ENCODE measurements around the gene EML1. TPM values are rescaled to one million over a fixed set of nuclear protein-coding genes. Genes with fewer than 3 reads are reported as not detected.
"Not testable (repeated sequence)": the region's sequence is repeated elsewhere in the genome, so short reads cannot be mapped to it uniquely, and the experiment has no call there.

EML1 gene
- total RNA-seq, 4 donors from 2014 or later: 92.3 to 131 (median 119) TPM

- TF ChIP-seq CTCF (IDR thresholded peaks at IDR 0.05) (no peak), POLR2A (IDR thresholded peaks at IDR 0.05; ENCODE audit: low read depth) (no peak), EP300 (IDR thresholded peaks at IDR 0.05) (no peak), POLR2AphosphoS5 (IDR thresholded peaks at IDR 0.05) (no peak)
- H3K9me3 ChIP-seq: no peaks in the 10 kb centered on the region
- no peak for DNase-seq (ENCODE audit: extremely low spot score)
- H3K27ac ChIP-seq (replicated peaks in 1 of 4): peak overlapping the region in 3 of 4 donors; percentile 37 to 52 (median 40)
- H3K4me1 ChIP-seq: peaks cover 33 to 78% (median 59%) of the 10 kb centered on the region in 4 donors
- H3K36me3 ChIP-seq: no peaks in the 10 kb centered on the region
- WGBS: 82% methylated on average over 9 of the region's 9 CpGs
- no peaks in the 10 kb centered on the region for H3K27me3 ChIP-seq
- H3K4me3 ChIP-seq: no peak overlapping the region
- intact Hi-C loops (cut with DNase I): no loop called here
Measured at GRCh38 chr14:99759546-99759925, 33.7 kb upstream of the EML1 start.

GRCh38 chr14:99760817-99761216 is 32.4 kb upstream of the EML1 start:
- DNase-seq (ENCODE audit: extremely low spot score): no peak
- Histone ChIP-seq H3K4me1 (peaks cover 20 to 65% (median 46%) of the 10 kb centered on the region in 4 donors), H3K9me3 (no peaks in the 10 kb centered on the region), H3K36me3 (no peaks in the 10 kb centered on the region), H3K27me3 (no peaks in the 10 kb centered on the region), H3K27ac (replicated peaks in 1 of 4) (peak overlapping the region; percentile 11 to 43 (median 33)), H3K4me3 (no peak overlapping the region)
- no peak for TF ChIP-seq POLR2A (IDR thresholded peaks at IDR 0.05; ENCODE audit: low read depth)
- TF ChIP-seq CTCF (IDR thresholded peaks at IDR 0.05): no peak
- TF ChIP-seq POLR2AphosphoS5 (IDR thresholded peaks at IDR 0.05): no peak
- TF ChIP-seq EP300 (IDR thresholded peaks at IDR 0.05): no peak
- 71% methylated on average over 5 of the region's 5 CpGs for WGBS
- intact Hi-C loops (cut with DNase I): no loop called here

GRCh38 chr14:99762911-99763310 is 30.3 kb upstream of the EML1 start:
- H3K27ac ChIP-seq (replicated peaks in 1 of 4); H3K4me3 ChIP-seq; H3K9me3 ChIP-seq; intact Hi-C loops (cut with DNase I); DNase-seq (ENCODE audit: extremely low spot score); H3K36me3 ChIP-seq; H3K27me3 ChIP-seq: not testable (repeated sequence)
- 85% methylated on average over 4 of the region's 4 CpGs for WGBS
- H3K4me1 ChIP-seq: peaks cover 25 to 63% (median 50%) of the 10 kb centered on the region in 4 donors

GRCh38 chr14:99763527-99764221 is 29.5 kb upstream of the EML1 start:
- no peaks in the 10 kb centered on the region for H3K27me3 ChIP-seq
- H3K9me3 ChIP-seq: no peaks in the 10 kb centered on the region
- no peak overlapping the region for H3K4me3 ChIP-seq
- TF ChIP-seq EP300 (IDR thresholded peaks at IDR 0.05) (no peak), POLR2AphosphoS5 (IDR thresholded peaks at IDR 0.05) (no peak), CTCF (IDR thresholded peaks at IDR 0.05) (no peak), POLR2A (IDR thresholded peaks at IDR 0.05; ENCODE audit: low read depth) (no peak)
- no peak overlapping the region for H3K27ac ChIP-seq (replicated peaks in 1 of 4)
- 88% methylated on average over 10 of the region's 13 CpGs for WGBS
- no peak for DNase-seq (ENCODE audit: extremely low spot score)
- intact Hi-C loops (cut with DNase I): no loop called here
- H3K4me1 ChIP-seq: peaks cover 18 to 63% (median 50%) of the 10 kb centered on the region in 4 donors
- no peaks in the 10 kb centered on the region for H3K36me3 ChIP-seq

GRCh38 chr14:99764222-99764706 is 28.9 kb upstream of the EML1 start:
- Histone ChIP-seq H3K36me3 (no peaks in the 10 kb centered on the region), H3K27me3 (no peaks in the 10 kb centered on the region), H3K9me3 (no peaks in the 10 kb centered on the region), H3K4me1 (peaks cover 15 to 62% (median 47%) of the 10 kb centered on the region in 4 donors), H3K4me3 (no peak overlapping the region), H3K27ac (replicated peaks in 1 of 4) (no peak overlapping the region)
- DNase-seq (ENCODE audit: extremely low spot score): no peak
- intact Hi-C loops (cut with DNase I): no loop called here
- TF ChIP-seq EP300 (IDR thresholded peaks at IDR 0.05) (no peak), CTCF (IDR thresholded peaks at IDR 0.05) (no peak), POLR2A (IDR thresholded peaks at IDR 0.05; ENCODE audit: low read depth) (no peak), POLR2AphosphoS5 (IDR thresholded peaks at IDR 0.05) (no peak)
- 83% methylated on average over 11 of the region's 11 CpGs for WGBS

Data from esophagus muscularis mucosa (tissue), 4 donors.